H54 (cell line): ENCODE measurements around the gene CUEDC1.
"Not testable (repeated sequence)": the region's sequence is repeated elsewhere in the genome, so short reads cannot be mapped to it uniquely, and the experiment has no call there.

ENCODE experiments used
- DNase-seq: peaks from one replicate; pipeline ENCODE4 v3.0.0; 2011; ENCODE audit warnings: low spot score, mixed read lengths; ENCODE audit not compliant: insufficient read length
- FAIRE-seq: peaks from 3 replicates; lab custom pipeline; 2011; peaks lifted over from hg19 to GRCh38; lab: Jason Lieb, UNC
- POLR2A ChIP-seq: IDR thresholded peaks from 2 replicates; pipeline ENCODE4 v1.6.1; 2011; ENCODE audit warnings: low read depth, mild to moderate bottlenecking, low read length

CUEDC1 gene

GRCh38 chr17:57975044-57975443 lies 19.8 kb upstream of the CUEDC1 start:
- DNase-seq (no peak), FAIRE-seq (peak; percentile 15)
- TF ChIP-seq POLR2A = no peak

DNA sequence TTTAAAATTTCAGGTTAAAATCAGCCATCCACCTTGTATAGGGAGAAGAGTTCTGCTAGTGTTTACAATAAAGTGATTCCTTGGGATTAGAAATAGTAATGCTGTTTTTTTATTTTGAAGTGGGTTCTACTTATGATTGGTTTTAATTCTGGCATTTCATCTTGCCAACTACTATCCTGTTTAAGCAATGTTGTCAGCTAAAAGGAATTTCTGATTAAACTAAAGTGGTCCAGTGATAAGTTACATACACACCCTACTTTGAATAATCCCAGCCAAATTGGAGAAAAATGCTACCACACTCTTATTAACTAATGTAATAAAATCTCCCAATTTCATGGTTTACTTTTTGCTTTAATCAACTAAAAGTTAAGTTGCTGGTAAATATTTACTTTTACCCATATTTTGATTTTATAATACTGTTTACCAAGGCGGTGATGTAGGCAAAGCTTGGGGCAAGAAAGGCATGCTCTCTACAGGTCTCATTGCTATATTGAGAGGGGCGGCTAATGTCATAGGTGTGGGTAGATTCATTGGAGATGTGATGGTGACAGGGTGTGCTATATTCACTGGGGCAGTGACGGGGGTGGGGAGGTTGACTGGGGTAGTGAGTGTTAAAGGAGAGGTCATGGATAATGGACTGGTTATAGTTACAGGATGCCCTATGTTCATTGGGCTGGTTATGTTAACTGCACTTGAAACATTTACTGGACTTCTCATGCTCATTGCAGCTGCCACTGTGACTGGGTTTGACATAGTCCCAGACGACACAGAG lies 19.0 kb upstream of the CUEDC1 start:
- FAIRE-seq, DNase-seq: not testable (repeated sequence)

DNA sequence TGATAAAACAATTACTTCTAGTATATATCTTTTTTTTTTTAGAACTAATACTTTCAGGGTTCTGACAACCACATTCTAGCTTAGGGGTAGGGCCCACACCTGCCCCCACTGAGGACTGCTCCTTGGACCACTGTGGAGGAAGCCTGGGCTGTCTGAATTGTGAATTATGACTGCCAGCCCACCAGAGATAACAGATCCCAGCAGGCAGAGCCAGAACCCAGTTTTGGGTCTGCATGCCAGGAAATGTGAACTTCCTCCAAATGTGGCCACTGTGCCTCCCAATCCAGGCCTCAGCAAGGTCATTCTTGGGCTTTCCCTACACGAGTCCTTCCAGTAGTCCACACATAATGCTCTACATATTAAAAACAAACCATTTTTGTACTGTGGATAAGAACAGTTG lies 16.9 kb upstream of the CUEDC1 start:
- FAIRE-seq (no peak), DNase-seq (no peak)
- no peak for TF ChIP-seq POLR2A

- TF ChIP-seq POLR2A = no peak
- no peak for FAIRE-seq
- DNase-seq = no peak
Measured at GRCh38 chr17:57971572-57971971, 16.4 kb upstream of the CUEDC1 start.

DNA sequence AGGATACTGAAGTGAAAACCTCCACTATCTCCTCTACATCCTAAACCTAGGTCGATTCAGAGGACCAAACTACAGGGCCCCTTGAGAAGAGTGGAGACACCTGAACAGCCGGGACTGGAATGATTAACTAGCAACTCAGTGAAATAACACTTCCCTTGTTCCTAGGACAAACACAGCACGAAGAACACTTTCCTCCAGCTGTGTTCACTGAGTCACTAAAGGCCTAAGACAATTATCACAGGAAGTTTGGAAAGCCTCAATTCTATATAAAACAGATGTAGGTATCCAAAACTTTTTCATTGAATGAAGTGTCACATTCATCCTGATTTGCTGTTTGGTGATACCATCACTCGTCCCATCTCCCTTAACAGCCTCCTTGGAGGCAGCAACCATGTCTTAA lies 15.5 kb upstream of the CUEDC1 start:
- DNase-seq (no peak), FAIRE-seq (no peak)
- TF ChIP-seq POLR2A = no peak

DNA sequence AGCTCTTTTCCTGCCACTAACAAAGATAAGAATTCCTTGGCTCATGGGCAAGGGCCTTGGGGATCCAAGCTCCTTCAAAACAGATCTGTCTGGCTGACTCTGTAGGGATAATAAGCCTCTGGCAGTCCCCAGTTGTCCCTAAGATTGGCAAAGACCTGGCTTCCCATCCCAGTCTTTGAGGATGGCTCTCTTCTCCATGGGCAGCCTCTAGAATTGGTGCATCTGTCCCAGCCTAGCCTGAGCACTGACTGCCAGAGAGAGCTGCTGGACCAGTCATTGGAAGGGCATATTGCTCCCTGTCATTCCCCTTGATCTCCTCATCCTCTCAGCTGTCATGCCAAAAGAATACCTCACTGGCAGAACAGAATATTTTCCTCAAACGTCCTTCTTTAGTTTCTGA lies 13.2 kb upstream of the CUEDC1 start:
- FAIRE-seq (no peak), DNase-seq (no peak)
- no peak for TF ChIP-seq POLR2A

DNA sequence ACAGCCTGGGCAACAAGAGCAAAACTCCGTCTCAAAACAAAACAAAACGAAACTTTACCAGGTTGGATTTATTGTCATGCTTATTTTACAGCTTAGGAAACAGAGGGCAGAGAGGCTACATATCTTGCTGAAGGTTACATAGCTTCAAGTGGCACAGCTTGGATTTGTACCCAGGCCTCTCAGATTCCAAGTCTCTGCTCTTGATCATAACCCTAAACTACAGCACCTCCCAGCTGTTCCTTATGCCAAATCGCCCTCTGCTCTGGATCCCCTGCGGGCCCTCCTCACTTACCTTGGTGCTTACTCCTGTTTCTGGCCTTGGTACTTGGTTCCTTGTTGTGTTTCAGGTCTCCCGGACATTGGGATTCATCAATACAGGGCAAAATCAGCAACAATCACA lies 11.7 kb upstream of the CUEDC1 start:
- FAIRE-seq (no peak), DNase-seq (no peak)
- TF ChIP-seq POLR2A = no peak

DNA sequence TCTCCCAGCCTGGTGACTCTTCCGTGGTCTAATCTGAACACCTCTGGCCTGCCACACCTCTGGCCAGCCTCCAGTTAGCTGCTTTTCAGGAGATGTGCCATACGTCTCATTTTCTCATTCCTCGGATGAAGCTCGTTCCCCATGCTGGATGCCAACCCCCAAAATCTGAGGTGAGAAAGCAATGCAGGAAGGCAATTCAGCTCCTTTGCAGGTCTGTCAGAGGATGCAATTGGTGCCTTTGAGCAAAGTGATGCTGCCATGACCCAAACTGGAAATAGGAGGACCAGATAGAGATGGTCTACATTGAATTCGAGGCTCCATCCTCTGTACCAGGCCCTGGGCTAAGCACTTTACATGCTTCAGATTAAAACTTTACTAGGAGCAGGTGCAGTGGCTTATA lies 11.0 kb upstream of the CUEDC1 start:
- DNase-seq (no peak), FAIRE-seq (no peak)
- TF ChIP-seq POLR2A = no peak

GRCh38 chr17:57965521-57966160 lies 10.4 kb upstream of the CUEDC1 start:
- TF ChIP-seq POLR2A = no peak
- no peak for DNase-seq
- FAIRE-seq = no peak

- FAIRE-seq (no peak), DNase-seq (no peak)
- TF ChIP-seq POLR2A = no peak
Measured at GRCh38 chr17:57963149-57963511, 7.9 kb upstream of the CUEDC1 start.

GRCh38 chr17:57962279-57963148 lies 7.3 kb upstream of the CUEDC1 start:
- DNase-seq = no peak
- TF ChIP-seq POLR2A = no peak
- no peak for FAIRE-seq

DNA sequence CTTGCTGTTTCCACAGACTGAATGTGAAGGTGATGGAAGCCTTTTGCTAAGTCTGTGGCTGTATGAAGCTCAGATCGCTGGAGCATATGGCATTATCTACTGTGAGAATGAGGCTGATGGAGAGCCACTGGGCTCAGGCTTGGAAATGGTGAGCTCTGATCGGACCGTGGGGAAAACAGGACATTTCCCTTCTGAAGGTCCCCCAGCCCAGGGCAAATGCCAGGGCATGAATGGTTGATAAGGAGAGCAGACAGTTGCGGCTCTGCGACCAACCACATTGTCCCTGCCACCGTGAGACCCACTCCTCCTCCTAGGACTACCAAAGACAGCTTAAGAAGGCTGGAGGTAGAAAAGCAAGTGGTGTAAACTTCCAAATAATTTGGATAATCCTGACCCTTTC lies 4.7 kb upstream of the CUEDC1 start:
- no peak for TF ChIP-seq POLR2A
- no peak for FAIRE-seq
- DNase-seq = no peak

DNA sequence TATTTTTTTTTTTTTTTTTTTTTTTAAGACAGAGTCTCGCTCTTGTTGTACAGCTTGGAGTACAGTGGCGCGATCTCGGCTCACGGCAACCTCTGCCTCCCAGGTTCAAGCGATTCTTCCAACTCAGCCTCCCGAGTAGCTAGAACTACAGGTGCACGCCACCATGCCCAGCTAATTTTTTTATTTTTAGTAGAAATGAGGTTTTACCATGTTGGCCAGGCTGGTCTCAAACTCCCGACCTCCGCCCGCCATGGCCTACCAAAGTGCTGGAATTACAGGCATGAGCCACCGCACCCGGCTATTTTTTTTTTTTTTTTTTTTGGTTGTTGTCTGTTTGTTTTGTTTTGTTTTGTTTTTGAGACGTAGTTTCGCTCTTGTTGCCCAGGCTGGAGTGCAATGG lies 3.2 kb upstream of the CUEDC1 start:
- FAIRE-seq, DNase-seq: not testable (repeated sequence)

GRCh38 chr17:57957886-57958285 lies 2.7 kb upstream of the CUEDC1 start:
- TF ChIP-seq POLR2A = no peak
- DNase-seq = no peak
- no peak for FAIRE-seq
